ENCODE measurements around the gene SUB1.
"Not testable (repeated sequence)": the region's sequence is repeated elsewhere in the genome, so short reads cannot be mapped to it uniquely, and the experiment has no call there.

The SUB1 gene

DNA sequence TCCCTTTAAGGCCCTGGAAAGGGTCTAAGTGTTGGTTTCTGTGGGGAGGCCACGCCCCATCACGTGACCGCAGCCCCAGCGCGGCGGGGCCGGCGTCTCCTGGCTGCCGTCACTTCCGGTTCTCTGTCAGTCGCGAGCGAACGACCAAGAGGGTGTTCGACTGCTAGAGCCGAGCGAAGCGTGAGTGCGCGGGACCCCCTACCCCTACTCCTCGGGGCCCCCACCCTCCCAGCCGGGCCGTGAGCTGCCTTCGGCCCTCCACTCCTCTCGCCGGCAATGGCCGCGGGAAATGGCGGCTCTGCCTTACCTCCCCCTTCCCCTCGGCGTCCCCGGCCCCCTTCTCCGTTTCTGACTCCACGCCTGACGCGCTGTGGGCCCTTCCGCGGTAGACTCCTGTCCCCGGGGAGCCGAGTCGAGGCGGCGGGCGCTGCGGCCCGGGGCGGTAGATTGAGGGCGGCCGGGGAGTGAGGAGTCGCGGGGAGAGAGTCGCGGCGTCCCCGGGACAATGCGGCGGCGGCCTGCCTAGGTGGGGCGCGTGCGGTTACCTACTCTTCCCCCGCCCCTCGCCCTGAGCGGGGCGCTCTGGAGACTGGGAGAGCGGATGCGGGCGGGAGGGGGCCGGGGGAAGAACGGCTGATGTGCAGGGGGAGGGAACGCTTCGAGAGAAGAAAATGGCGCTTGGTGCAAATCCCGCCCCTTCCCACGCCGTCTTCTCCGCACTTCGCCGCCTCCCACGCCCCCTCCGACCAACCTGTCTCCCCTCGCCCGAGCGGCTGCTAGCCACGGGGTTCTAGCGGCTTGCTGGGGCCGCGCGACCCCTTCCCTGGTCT lies at the start of gene SUB1:
Gene SUB1 (plus strand): TSS at position 112 of the 830 bp plus-strand sequence. CDS start 2,956 bp downstream, outside the sequence.
- peak; percentile 92 for DNase-seq

DNA sequence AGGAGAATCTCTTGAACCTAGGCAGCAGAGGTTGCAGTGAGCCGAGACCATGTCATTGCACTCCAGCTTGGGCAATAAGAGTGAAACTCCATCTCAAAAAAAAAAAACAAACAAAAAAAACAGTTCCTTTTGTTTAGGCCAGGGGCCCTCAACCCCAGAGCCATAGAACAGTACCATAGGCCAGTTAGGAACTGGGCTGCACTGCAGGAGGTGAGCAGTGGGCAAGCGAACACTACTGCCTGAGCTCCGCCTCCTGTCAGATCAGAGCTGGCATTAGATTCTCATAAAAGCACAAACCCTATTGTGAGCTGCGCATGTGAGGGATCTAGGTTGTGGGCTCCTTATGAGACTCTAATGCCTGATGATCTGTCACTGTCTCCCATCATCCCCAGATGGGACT lies 49.1 kb upstream of the SUB1 start:
- no peak for DNase-seq

DNA sequence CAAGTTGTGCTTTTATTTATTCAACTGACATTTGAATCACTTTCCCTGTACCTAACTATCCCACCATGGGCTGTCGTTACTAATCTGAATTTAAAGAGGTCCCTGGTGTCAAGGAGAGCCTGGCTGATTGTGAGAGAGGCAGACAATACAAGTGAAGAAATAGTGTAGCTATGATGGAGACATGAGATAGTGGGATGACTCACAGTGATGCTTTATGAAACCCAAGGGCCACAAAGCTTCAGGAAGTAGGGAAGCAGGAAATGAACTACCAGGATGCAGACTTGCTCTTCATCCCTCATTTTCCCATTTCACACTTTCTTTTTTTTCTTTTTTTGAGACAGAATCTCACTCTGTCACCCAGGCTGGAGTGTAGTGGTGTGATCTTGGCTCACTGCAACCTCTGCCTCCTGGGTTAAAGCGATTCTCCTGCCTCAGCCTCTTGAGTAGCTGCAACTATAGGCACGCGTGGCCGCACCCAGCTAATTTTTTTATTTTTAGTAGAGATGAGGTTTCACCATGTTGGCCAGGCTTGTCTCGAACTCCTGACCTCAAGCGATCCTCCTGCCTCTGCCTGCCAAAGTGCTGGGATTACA lies 47.8 kb upstream of the SUB1 start:
- DNase-seq: not testable (repeated sequence)

DNA sequence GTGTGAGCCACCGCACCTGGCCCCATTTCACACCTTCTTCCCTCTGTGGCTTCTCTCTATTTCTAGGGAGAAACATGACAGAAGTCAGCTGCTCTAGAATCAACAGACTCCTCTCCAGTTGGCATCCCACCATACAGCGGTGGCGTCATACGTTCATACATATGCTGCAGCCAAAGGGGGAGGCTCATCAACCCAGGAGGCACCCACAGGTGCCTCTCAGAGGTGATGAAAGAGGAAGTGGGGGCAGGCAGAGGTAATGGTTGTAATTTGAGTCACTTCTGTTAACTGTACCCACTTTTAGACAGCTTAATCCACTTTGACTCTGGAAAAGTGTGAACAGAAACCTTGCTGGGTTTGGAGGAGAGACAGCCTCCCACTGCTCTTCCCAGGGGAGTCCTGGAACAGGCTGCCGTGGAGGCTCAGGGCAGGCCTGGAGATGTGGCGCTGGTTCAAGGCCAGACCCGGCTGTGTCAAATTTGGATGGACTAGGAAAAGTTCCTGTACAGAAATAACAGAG lies 47.3 kb upstream of the SUB1 start:
- DNase-seq: no peak

DNA sequence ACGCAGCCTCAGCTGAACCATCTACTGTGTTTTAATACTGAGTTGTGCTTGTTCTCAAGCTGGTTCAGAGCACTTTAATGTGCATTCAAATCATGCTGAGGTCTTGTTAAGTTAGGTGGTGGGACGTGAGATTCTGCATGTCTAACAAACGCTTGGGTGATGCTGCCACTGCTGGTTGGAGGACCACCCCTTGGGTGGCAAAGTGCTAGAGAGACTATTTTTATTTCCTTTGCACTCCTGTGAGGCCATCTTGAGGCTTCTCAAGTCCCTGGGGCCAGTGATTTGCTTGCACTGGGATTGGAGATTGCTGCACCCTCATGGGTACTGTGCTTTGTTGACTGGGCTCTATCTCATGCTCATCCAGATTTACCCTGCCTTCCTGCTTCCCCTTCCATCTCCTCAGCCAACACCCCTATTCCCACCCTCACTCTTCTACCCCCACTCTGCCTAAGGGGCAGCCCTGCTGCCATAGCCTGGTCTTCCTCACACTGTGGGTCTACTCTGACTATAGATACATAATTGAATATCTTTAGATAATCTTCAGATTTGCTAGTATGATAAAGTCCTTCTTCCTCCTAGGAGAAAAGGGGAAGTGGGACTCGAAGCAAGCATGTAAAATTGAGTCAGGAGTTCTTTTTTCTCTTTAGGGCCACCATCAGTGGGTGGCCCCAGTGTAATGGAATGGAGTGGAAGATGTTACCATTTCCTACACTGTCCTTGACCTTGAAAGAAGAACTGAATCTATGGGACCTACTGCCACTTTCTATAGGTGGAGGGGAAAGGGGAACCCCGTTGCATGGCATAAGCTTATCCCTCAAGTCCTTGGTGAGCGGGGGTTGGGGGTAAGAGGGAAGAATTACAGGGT lies 45.1 kb upstream of the SUB1 start:
- no peak for DNase-seq

DNA sequence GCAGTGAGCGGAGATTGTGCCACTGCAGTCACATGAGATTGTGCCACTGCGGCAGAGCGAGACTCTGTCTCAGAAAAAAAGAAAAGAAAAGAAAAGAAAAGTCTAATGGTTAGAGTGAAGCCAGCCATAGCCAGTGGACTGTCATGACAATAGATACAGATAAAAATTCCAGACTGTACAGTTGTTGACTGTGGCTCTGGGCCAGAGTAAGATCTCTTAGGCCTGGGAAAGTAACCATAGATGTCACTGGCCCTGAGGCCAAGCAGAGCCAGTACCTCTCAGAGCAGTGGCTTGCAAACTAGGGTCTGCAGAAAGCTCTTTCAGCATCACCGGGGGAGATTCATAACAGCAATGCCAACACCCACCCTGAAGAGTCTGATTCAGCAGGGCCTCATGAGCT lies 44.1 kb upstream of the SUB1 start:
- no peak for DNase-seq

DNA sequence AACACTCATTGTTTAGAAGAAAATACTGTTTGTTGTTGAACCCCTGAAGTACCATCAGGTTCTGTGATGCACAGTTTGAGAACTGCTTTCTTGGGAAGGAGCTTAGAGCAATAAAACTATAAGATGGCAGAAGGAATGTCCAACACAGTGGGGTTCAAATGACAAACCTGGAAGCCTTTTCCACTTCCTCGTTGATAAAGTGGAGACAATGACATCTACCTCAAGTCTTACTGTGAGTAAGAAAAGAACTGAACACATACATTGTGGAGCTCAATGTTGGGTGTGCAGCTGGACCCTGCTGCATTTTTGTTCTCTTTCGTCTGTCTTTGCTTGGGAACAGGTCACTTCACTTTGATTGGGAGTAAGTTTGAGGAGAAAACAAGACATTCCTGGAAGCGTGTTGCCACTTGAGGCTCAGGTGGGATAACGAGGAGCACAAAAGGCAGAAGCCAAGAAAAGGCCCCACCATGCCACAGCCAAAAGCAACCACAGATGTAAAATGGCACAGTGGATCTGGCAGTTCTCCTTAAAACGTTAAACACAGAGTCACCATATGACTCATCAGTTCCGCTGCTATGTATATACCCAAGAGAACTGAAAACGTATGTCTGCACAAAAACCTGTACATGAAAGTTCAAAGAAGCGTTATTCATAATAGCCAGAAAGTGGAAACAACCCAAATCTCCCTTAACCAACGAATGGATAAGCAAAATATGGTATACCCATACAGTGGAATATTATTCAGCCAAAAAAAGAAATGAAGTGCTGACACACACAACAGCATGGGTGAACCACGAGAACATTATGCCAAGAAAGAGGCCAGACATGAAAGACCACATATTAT lies 42.9 kb upstream of the SUB1 start:
- DNase-seq: no peak

DNA sequence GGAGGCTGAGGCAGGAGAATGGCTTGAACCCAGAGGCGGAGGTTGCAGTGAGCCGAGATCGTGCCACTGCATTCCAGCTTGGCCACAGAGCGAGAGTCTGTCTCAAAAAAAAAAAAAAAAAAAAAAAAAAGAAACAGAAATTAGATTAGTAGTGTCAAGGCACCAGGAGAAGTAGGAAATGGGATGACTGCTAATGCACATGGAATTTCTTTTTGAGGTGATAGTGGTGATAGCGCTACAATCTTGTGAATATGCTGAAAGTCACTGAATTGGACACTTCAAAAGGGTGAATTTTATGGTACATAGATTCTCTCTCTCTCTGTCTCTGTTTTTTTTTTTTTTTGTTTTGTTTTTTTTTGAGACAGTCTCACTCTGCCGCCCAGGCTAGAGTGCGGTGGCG lies 42.1 kb upstream of the SUB1 start:
- no peak for DNase-seq

DNA sequence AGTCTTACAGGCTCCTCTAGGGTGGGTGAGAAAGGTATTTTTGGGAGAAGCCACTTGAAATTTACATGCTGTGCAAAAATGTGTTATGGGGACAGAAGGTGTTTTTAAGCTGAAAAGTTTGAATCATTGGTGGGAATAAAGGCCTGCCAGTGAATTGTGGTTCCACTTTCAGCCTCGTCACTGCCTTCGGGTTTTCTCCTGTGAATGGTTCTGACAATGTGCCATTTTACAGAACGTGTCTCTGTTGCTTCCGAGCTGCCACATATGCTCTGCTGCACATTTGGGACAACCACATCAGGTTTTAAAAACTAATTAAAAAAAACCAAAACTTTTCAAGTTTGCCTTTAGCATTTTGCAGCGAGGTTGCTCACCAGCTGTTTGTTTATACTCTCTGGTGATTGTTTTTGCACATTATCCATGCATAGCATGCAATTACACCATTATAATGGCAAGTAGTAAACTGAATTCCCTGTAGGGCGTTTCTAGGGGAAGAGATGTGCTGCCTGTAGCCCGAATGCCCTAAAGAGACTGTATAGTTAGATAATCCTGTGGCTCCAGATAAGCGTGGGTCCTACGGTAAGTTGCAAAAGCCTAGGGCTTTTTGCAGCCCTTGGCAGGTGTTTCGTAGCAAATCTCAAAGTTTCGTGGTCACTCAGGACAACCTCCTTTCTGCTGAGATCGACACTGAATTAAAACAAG lies 40.1 kb upstream of the SUB1 start:
- DNase-seq: no peak

DNA sequence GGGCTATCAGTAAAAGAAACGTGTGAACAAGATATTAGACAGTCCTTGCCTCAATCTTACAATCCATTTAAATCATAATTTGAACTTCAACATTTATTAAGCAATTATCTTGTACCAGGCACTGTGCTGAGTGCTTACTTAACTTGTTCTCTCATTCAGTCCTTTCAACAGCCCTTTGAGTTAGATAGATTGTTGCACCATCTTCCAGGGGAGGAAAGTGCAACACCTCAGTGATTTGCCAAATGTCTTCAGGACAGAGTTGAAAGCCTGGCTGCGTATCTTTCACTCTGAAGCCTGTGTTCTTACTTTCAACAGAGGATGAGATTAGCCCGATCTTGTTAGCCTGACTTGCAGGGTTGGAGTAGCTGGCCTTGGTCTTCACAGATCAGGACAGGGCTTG lies 34.2 kb upstream of the SUB1 start:
- DNase-seq: no peak

DNA sequence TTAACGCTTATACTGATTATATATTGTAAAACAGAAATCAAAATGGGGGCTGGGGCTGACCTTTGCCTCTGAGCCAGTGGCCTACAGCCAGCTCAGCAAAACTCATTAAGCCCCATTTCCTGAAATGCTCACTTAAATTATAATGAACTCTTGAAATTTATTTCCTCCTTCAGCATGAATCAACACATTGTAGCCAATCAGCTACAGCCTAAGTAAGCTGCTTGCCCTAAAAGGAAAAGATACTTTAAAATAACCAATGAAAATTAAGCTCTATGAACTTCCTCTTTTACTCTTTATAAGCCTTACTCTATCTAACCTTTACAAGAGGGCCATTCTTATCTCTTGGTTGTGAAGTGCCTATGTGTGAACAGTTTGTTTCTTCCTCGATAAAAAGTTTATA lies 33.5 kb upstream of the SUB1 start:
- no peak for DNase-seq

GRCh38 chr5:32552491-32552890 lies 32.9 kb upstream of the SUB1 start:
- DNase-seq: not testable (repeated sequence)

GRCh38 chr5:32552936-32553335 lies 32.4 kb upstream of the SUB1 start:
- DNase-seq: no peak

- not testable (repeated sequence) for DNase-seq
Measured at GRCh38 chr5:32554181-32554780, 31.1 kb upstream of the SUB1 start.

DNA sequence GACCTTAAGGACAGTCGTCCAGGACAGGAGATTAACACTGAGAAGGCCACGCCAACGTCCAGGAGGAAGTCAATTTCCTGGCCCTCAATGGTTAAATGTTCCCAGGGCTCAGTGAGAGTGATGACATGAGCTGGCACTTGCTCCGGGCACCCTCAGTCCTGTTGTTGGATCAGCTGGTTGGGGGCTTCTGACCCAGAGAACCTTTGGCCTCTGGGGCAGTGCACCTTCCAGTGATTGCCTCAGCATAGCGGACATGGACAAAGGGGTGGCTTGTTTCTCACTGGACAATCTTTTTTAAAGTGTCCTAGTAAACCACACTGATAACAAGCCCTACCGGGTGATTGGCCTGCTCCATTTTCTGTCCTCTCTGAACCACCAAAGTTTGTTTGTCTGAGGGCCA lies 28.8 kb upstream of the SUB1 start:
- not testable (repeated sequence) for DNase-seq

GRCh38 chr5:32559411-32559810 lies 25.9 kb upstream of the SUB1 start:
- no peak for DNase-seq

DNA sequence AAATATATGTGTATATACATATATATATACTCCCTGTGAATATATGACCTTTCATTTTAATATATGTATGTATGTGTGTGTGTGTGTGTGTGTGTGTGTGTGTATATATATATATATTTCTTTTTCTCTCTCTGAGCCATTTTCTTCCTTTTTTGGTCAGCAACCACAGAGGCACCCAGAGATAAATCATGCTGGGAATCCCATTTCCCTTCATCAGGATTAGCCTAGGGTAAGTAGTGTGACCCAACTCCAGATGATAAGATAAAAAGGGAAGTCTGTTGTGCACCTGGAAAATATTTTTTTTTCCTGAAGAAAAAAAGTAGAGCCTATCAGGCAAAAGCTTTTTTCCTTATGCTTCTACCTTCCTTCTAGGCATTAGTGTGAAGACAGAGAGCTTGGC lies 25.4 kb upstream of the SUB1 start:
- no peak for DNase-seq

DNA sequence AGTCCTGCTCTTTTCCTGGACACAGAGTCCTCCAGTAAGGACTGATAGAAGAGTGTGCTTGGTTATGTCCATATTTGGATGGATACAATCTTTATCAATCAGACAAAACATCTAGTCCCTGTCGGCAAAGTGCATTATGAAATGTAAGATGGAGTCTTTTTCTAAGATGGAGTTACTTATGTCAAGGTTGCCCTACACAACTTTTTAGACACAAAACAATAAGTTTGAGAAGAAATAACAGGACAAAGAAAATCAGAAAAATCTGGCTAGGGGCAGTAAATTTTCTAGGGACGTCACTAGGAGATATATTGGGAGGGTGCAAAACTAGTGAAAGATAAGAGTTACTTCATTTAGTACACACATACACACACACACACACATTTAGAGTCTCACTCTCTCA lies 23.3 kb upstream of the SUB1 start:
- DNase-seq: no peak

DNA sequence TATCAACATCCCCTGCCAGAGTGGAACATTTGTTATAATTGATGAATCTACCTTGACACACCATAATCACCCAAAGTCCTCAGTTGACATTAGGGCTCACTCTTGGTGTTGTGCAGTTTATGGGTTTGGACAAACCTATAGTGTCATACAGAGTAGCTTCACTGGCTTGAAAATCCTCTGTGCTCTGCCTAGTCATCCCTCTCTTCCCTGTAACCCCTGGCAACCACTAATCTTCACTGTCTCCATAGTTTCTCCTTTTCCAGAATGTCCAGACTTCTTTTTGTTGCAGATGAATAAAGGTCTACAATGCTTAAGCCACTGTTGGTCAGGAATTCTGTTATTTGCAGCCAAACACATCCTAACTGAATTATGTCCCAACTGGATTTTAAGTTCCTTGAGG lies 22.5 kb upstream of the SUB1 start:
- DNase-seq: no peak

DNA sequence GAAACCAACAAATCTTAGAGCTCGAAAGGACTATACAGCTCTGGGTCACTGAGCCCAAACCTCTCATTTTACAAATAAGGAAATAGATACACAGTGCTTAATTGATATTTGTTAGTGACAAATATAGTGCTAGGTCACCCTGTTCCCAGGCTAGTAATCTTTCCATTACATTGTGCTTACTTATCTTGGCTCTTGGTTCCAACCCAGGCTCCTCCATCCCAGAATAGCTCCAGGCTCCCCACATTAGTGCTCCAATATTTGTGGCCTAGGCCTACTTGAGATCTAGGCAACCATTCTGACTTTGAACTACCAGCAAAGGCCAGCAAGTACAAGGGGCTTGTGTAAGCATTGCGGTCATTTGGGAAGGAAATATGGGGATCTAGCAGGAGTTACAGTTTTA lies 21.7 kb upstream of the SUB1 start:
- DNase-seq: no peak

GRCh38 chr5:32565145-32565544 lies 20.2 kb upstream of the SUB1 start:
- DNase-seq: no peak

All from NCI-H510A treated with DMSO at 0.1 percent for 48 hours (cell line).